ENCODE measurements around the gene ADCY3. TPM values are rescaled to one million over a fixed set of nuclear protein-coding genes. Genes with fewer than 3 reads are reported as not detected.

The ADCY3 gene
- total and polyA plus RNA-seq, 9 donors = 27.1 to 150 (median 97.4) TPM

DNA sequence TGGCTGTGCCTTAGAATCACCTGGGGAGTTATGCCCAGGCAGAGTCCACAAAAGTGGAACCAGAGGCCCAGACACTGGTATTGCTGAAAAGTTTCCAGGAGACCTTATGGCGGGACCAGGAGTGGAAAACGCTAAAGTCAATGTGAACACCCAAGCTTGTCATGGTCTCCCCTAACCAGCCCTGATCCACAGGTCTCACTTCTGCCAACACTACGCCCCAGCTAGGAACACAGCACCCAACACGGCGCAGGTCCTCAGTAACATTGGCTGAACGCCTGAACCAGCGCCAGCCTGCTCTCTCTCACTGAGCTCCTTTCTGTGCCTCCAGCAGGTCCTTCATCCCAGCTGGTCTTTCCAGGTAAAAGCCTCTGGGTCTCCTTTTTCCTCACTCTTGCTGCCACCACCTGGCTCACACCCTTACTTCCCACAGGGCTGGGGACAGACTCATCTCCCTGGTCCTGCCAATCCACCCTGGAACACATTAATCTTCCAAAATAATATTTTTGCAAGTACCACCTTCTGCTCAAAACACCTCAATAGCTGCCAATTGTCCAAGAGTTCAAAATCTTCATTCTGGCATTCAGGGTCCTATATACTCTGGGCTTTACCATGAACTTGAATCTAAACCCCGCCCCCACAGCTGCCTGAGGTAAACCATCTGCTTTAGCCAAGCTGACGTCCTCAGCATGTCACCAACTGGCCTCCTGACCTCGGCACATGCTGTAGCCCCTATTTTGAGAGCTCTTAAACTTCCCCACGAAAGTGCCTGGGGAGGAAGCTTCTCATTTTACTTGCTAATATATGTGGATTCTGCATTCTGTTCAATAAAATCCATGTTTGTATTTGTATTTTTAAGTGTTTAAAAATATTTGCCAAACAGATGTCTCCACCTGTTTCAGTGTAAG, 34.6 kb downstream of the ADCY3 start:
- 77 to 80% (median 80%) methylated on average over 11 of the region's 11 CpGs for WGBS, 3 donors
- H3K27ac ChIP-seq = peak overlapping the region in 1 of 2 donors; percentile 10
- intact Hi-C loops (cut with DNase I) = no loop called here

DNA sequence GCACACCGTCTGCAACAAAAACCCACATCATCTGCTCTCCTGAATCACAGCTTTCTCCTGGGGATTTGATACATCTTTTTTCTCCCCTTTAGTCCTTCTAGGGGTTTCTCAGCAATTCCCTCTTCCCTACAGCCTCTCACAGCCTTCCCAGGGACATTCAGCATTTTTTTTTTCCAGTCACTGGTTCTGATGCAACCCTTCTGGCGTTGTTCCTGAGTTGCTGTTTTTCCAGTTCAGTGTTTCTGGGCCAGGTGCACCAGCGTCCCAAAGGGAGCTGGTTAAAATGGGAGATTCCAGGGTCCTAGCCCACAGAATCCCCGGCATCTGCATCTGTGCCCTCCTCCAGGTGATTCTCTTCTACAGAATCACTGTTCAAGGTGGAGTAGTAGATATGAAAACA, 36.1 kb downstream of the ADCY3 start:
- DNase-seq = peak in 2 of 5 donors; percentile 45 to 73
- 46 to 49% (median 47%) methylated on average over 4 of the region's 4 CpGs for WGBS, 3 donors
- H3K27ac ChIP-seq = peak overlapping the region in 1 of 2 donors; percentile 26
- no peaks in the 10 kb centered on the region for H3K36me3 ChIP-seq
- no peaks in the 10 kb centered on the region for H3K9me3 ChIP-seq
- intact Hi-C loops (cut with DNase I) = no loop called here
- no peaks in the 10 kb centered on the region for H3K27me3 ChIP-seq
- no peak overlapping the region for H3K4me3 ChIP-seq
- H3K4me1 ChIP-seq (ENCODE audit: insufficient read depth) = peaks cover 22% of the 10 kb centered on the region
- no peak for TF ChIP-seq EP300 (IDR thresholded peaks at IDR 0.05)
- no peak for TF ChIP-seq POLR2A (IDR thresholded peaks at IDR 0.05)
- TF ChIP-seq, protein P1, sequence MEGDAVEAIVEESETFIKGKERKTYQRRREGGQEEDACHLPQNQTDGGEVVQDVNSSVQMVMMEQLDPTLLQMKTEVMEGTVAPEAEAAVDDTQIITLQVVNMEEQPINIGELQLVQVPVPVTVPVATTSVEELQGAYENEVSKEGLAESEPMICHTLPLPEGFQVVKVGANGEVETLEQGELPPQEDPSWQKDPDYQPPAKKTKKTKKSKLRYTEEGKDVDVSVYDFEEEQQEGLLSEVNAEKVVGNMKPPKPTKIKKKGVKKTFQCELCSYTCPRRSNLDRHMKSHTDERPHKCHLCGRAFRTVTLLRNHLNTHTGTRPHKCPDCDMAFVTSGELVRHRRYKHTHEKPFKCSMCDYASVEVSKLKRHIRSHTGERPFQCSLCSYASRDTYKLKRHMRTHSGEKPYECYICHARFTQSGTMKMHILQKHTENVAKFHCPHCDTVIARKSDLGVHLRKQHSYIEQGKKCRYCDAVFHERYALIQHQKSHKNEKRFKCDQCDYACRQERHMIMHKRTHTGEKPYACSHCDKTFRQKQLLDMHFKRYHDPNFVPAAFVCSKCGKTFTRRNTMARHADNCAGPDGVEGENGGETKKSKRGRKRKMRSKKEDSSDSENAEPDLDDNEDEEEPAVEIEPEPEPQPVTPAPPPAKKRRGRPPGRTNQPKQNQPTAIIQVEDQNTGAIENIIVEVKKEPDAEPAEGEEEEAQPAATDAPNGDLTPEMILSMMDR (IDR thresholded peaks at IDR 0.05) = no peak

More for the DNA sequence above, 34.6 kb downstream of the ADCY3 start:
- Histone ChIP-seq H3K9me3 (no peaks in the 10 kb centered on the region), H3K4me3 (no peak overlapping the region), H3K4me1 (ENCODE audit: insufficient read depth) (peaks cover 19% of the 10 kb centered on the region), H3K27me3 (no peaks in the 10 kb centered on the region), H3K36me3 (no peaks in the 10 kb centered on the region)
- TF ChIP-seq, protein P1 (IDR thresholded peaks at IDR 0.05) = no peak
- TF ChIP-seq POLR2A (IDR thresholded peaks at IDR 0.05) (no peak), EP300 (IDR thresholded peaks at IDR 0.05) (no peak)
- no peak for DNase-seq

DNA sequence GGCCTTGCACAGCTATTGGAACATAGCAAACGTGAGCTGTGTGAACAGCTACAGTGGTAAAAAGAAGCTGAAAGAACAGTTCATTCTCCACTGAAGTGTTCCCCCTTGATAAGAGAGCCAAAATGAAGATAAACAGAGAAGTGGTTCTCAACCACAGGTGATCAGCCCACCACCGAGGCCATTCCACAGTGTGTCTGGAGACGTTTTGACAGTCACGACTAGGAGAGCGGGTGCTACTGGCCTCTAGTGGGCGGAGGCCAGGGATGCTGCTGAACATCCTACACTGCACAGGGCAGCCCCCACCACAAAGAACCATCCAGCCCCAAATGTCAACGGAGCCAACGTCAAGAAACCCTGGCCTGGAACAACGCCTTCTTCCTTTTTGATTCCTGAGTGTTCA, 38.4 kb downstream of the ADCY3 start:
- Histone ChIP-seq H3K27ac (no peak overlapping the region), H3K4me3 (no peak overlapping the region), H3K36me3 (no peaks in the 10 kb centered on the region), H3K4me1 (ENCODE audit: insufficient read depth) (peaks cover 17% of the 10 kb centered on the region), H3K27me3 (no peaks in the 10 kb centered on the region), H3K9me3 (no peaks in the 10 kb centered on the region)
- 91 to 94% (median 93%) methylated on average over 9 of the region's 9 CpGs for WGBS, 3 donors
- TF ChIP-seq, protein P1 (IDR thresholded peaks at IDR 0.05) = no peak
- TF ChIP-seq POLR2A (IDR thresholded peaks at IDR 0.05) (no peak), EP300 (IDR thresholded peaks at IDR 0.05) (no peak)
- no peak for DNase-seq
- intact Hi-C loops (cut with DNase I) = no loop called here

DNA sequence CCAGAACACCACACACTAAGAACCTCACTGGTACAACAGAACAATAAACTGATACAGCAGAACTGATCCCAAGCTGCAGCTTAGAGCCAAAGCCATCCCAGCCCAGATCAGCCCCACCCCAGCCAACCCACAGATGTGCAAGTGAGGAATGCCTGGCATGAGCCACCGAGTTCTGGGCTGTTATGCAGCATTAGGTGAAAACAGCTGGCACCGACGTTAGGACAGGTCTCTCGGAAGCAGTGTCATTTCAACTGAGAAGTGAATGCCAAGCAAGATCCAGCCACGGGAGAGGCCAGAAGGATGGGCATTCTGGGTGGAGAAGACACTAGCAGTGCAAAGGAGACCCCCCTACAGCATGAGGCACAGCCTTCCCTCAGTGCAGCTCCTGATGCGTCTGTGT, 38.9 kb downstream of the ADCY3 start:
- Histone ChIP-seq H3K27me3 (no peaks in the 10 kb centered on the region), H3K27ac (no peak overlapping the region), H3K4me3 (no peak overlapping the region), H3K36me3 (no peaks in the 10 kb centered on the region), H3K4me1 (ENCODE audit: insufficient read depth) (peaks cover 14% of the 10 kb centered on the region), H3K9me3 (no peaks in the 10 kb centered on the region)
- intact Hi-C loops (cut with DNase I) = no loop called here
- TF ChIP-seq POLR2A (IDR thresholded peaks at IDR 0.05) (no peak), EP300 (IDR thresholded peaks at IDR 0.05) (no peak)
- TF ChIP-seq, protein P1 (IDR thresholded peaks at IDR 0.05) = no peak
- DNase-seq = no peak
- WGBS, 3 donors = 82 to 93% (median 88%) methylated on average over 6 of the region's 6 CpGs
